HepG2 (cell line): ENCODE measurements around the gene ELAC2. TPM values are rescaled to one million over a fixed set of nuclear protein-coding genes. Genes with fewer than 3 reads are reported as not detected.

Experiments
- ATAC-seq: fragments of 200-7000 bp; cut with Tn5 transposase; 3 replicates; pipeline ENCODE4 v1.9.1; 2020; ENCODE audit warnings: mild to moderate bottlenecking, moderate library complexity
- BruUV-seq: library from RNA; stranded (reverse); fragments of 400-500 nt; replicated peaks from 2 replicates; lab custom pipeline; 2021; lab: Mats Ljungman, UMichigan
- CTCF ChIA-PET: fragments of 300-600 bp; formaldehyde crosslinking; extraction: SDS; loops from one replicate; lab custom pipeline; 2021; ENCODE audit warnings: low total read pairs, inconsistent platforms, low intra/inter-chr PET ratio; lab: Yijun Ruan, JAX
- POLR2A ChIA-PET: fragments of 350-600 bp; sonication (Branson Sonifier 250); formaldehyde crosslinking; loops from one replicate; lab custom pipeline; 2020; ENCODE audit warnings: antibody characterized with exemption, inconsistent platforms; lab: Yijun Ruan, JAX
- DNase-seq: peaks from one replicate; pipeline ENCODE4 v3.0.0-alpha.2; 2015; ENCODE audit warnings: low spot score
- FAIRE-seq: peaks from 3 replicates; lab custom pipeline; 2011; peaks lifted over from hg19 to GRCh38; lab: Jason Lieb, UNC
- H2AFZ ChIP-seq: one replicate; pipeline ENCODE4 v1.6.1; 2011; ENCODE audit warnings: low read length, inconsistent platforms
- H3K27ac ChIP-seq: fragments of 300-600 bp; 3 replicates; pipeline ENCODE4 v1.8.0; 2011; ENCODE audit warnings: mixed run types, mild to moderate bottlenecking, mixed read lengths, low read length, inconsistent platforms; ENCODE audit not compliant: insufficient read depth; ENCODE audit errors: extremely low read length
- H3K27me3 ChIP-seq, 2 experiments: fragments of 200-600 bp in 1 of 2; 2 replicates in 1 of 2; 3 replicates in 1 of 2; pipeline versions ENCODE4 v1.6.0 to v1.8.0; 2011; ENCODE audit warnings: low read length in 2 of 2, mild to moderate bottlenecking in 2 of 2, moderate library complexity in 2 of 2, inconsistent platforms in 1 of 2; ENCODE audit not compliant: insufficient read depth in 2 of 2, control insufficient read depth in 1 of 2
- H3K36me3 ChIP-seq, 2 experiments: fragments of 200-600 bp in 1 of 2; replicated peaks in 1 of 2; 2 replicates in 1 of 2; 3 replicates in 1 of 2; pipeline versions ENCODE4 v1.5.1 to v1.8.0; 2011; ENCODE audit warnings: low read length in 2 of 2, inconsistent platforms in 1 of 2; ENCODE audit not compliant: insufficient read depth in 2 of 2, control insufficient read depth in 1 of 2
- H3K4me1 ChIP-seq: 2 replicates; pipeline ENCODE4 v1.5.1; 2012; ENCODE audit warnings: low read length, inconsistent platforms; ENCODE audit not compliant: insufficient read depth
- H3K4me2 ChIP-seq: 2 replicates; pipeline ENCODE4 v1.6.0; 2011; ENCODE audit warnings: low read depth, low read length, inconsistent platforms
- H3K4me3 ChIP-seq, 3 experiments: fragments of 200-600 bp in 1 of 3; sonication (generic), shearing (Covaris generic) in 1 of 3; replicated peaks in 1 of 3; 2 replicates each; pipeline ENCODE4 v1.5.1; 2011 to 2016; ENCODE audit warnings: low read length in 3 of 3, inconsistent platforms in 2 of 3, low read depth in 2 of 3, mild to moderate bottlenecking in 2 of 3, control low read depth in 1 of 3, mixed read lengths in 1 of 3; ENCODE audit not compliant: insufficient read depth in 1 of 3
- H3K79me2 ChIP-seq: one replicate; pipeline ENCODE4 v1.6.1; 2011; ENCODE audit warnings: low read length, inconsistent platforms; ENCODE audit not compliant: insufficient read depth
- H3K9ac ChIP-seq: 2 replicates; pipeline ENCODE4 v1.6.0; 2011; ENCODE audit warnings: mild to moderate bottlenecking, low read depth, low read length, inconsistent platforms; ENCODE audit not compliant: insufficient read depth
- H3K9me3 ChIP-seq: 2 replicates; pipeline ENCODE4 v1.5.1; 2012; ENCODE audit warnings: mild to moderate bottlenecking, low read length
- H4K20me1 ChIP-seq: 2 replicates; pipeline ENCODE4 v1.6.0; 2011; ENCODE audit warnings: inconsistent platforms, mild to moderate bottlenecking, low read length, moderate library complexity; ENCODE audit not compliant: insufficient read depth
- ARNTL ChIP-seq: sonication (generic); formaldehyde crosslinking; IDR thresholded peaks from 2 replicates; pipeline ENCODE4 v1.4.0; 2020; ENCODE audit warnings: mild to moderate bottlenecking, missing genetic modification reagents
- KDM6A ChIP-seq: IDR thresholded peaks from 2 replicates; pipeline ENCODE4 v1.6.1; 2016; ENCODE audit warnings: low read depth
- MNT ChIP-seq: fragments of 450-650 bp; IDR thresholded peaks from 2 replicates; pipeline ENCODE4 v1.6.1; 2016
- NFAT5 ChIP-seq: sonication (generic); formaldehyde crosslinking; IDR thresholded peaks from 2 replicates; pipeline ENCODE4 v1.4.0; 2020; ENCODE audit warnings: missing genetic modification reagents
- PITX1 ChIP-seq: sonication (generic); formaldehyde crosslinking; IDR thresholded peaks from 2 replicates; pipeline ENCODE4 v1.5.1; 2020; ENCODE audit warnings: mild to moderate bottlenecking, missing genetic modification reagents
- RXRB ChIP-seq: IDR thresholded peaks from 2 replicates; pipeline ENCODE4 v1.6.1; 2016; ENCODE audit warnings: borderline replicate concordance, missing genetic modification reagents, missing compliant biosample characterization
- TMF1 ChIP-seq: sonication (generic); formaldehyde crosslinking; IDR thresholded peaks from 2 replicates; pipeline ENCODE4 v1.8.1; 2022; ENCODE audit warnings: low read depth, missing genetic modification reagents
- WGBS: methylation state at CpG from one replicate; pipeline ENCODE4 v1.1.6; 2017; ENCODE audit warnings: low lambda C conversion rate; 5-methylcytosine and 5-hydroxymethylcytosine counted together
- in situ Hi-C: cut with HindIII; loops from 2 replicates; pipeline ENCODE4 v1.10.0; 2017; ENCODE audit warnings: low pct_unique_long_range_greater_than_20kb; ENCODE audit not compliant: extremely low pct_ligation_motif_present
- intact Hi-C: fragments of 100-400 bp; cut with micrococcal nuclease; formaldehyde crosslinking; loops from one replicate; pipeline ENCODE4 v1.10.0; 2022; ENCODE audit not compliant: unreplicated experiment
- polyA plus RNA-seq, 8 experiments: library from polyadenylated mRNA; depleted of rRNA in 3 of 8; stranded (reverse) in 7 of 8; unstranded in 1 of 8; fragments of >200 nt; fragmentation: Illumina TruSeq in 4 of 8; extraction: Trizol in 4 of 8; gene quantifications; 2 replicates each; pipeline versions ENCODE4 v1.2.1 to v1.2.3, GENCODE V29; 2011 to 2016; ENCODE audit warnings: low read depth in 4 of 8, missing spikeins in 1 of 8, mixed read lengths in 1 of 8; ENCODE audit not compliant: insufficient read depth in 1 of 8
- total RNA-seq, 5 experiments: library from RNA; depleted of rRNA; stranded (reverse); fragments of >200 nt; fragmentation: Illumina TruSeq; extraction: Trizol; gene quantifications; 2 replicates each; pipeline ENCODE4 v1.2.3, GENCODE V29; 2016; ENCODE audit warnings: low read depth in 1 of 5

Gene ELAC2
- total and polyA plus RNA-seq, 2 of the 13 experiments (the other 11 are each of a cell fraction or from before 2014, with no cell fraction given): 35.6 to 50.4 TPM

DNA sequence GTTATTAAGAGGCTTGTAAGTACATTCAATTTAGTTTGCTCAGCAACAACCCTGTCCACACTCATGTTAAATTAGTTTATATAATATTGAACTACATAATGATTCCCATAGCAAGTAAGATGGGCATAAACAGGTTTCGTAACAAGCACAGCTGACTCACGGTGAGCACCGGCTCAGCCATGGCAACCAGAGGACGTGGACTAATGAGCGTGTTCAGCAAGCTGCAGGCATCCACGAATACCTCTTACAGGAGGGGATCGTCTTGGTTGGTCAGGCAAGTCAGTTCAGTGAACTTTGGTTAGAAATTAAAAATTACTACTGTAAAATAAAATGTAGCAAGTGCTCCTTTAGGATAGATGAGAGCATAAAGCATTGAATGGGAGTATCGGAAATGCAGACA lies 58.4 kb downstream of the ELAC2 start:
- H3K9me3 ChIP-seq: peaks cover 8% of the 10 kb centered on the region; the same call in 1 of the 2 replicates
- H3K4me3 ChIP-seq: no peak overlapping the region
- no peak overlapping the region for H3K27ac ChIP-seq
- WGBS: 68% methylated on average over 8 of the region's 8 CpGs
- intact Hi-C loops (no loop called here), in situ Hi-C loops (no loop called here)
- H3K27me3 ChIP-seq: no peaks in the 10 kb centered on the region
- ChIA-PET POLR2A (no interaction called here), CTCF (no interaction called here)
- DNase-seq (no peak), FAIRE-seq (no peak), ATAC-seq (no peak)
- TF ChIP-seq PITX1 (CRISPR knock-in tag) (no peak), ARNTL (CRISPR knock-in tag) (no peak), NFAT5 (CRISPR knock-in tag) (no peak), MNT (no peak), TMF1 (no peak), KDM6A (no peak), RXRB (CRISPR knock-in tag) (no peak)
- H3K4me2 ChIP-seq: no peak overlapping the region
- no peak overlapping the region for H3K9ac ChIP-seq
- no peaks in the 10 kb centered on the region for H4K20me1 ChIP-seq
- H3K4me1 ChIP-seq: no peaks in the 10 kb centered on the region
- no peaks in the 10 kb centered on the region for H3K79me2 ChIP-seq
- H2AFZ ChIP-seq: no peak overlapping the region
- H3K36me3 ChIP-seq: no peaks in the 10 kb centered on the region
- no TSS peak for BruUV-seq
